Left renal cortex interstitium (tissue), 4 donors: ENCODE results near the gene KLHL29. TPM values are rescaled to one million over a fixed set of nuclear protein-coding genes. Genes with fewer than 3 reads are reported as not detected.
A peak's percentile ranks its signal among the peaks of the same experiment; 100 is the strongest.

Experiments used
- DNase-seq, 4 donors: peaks; one replicate each; pipeline ENCODE4 v3.0.0-alpha.2; 2013; ENCODE audit warnings: low read depth in 4 of 4, low spot score in 2 of 4, missing footprints in 1 of 4
- polyA plus RNA-seq, 4 donors: library from polyadenylated mRNA; unstranded; fragments of 120-200 nt; gene quantifications; one replicate each; pipeline ENCODE4 v1.2.1, GENCODE V29; 2013; ENCODE audit not compliant: insufficient read length in 4 of 4

KLHL29 gene
- polyA plus RNA-seq, 4 donors: 7.6 to 15.0 (median 12.0) TPM

DNA sequence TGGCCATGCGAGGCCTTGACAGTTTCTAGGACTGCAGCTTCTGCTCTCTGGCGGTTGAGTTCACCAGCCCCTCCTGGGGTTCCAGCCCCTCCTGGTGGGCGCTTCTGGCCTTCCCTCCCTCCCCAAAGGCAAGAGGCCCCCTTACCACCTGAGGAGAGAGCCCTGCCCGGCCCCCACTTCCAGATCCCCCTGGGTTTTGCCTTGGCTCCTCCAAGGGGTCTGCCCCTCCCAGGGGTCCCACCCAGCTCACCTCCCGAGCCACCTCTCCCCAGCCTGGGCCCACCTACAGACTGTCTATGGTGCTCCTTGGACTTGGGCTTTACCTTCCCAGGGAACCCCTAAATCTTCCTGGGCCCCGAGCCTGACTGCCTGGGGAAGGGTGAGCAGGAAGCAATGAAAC is 277.5 kb downstream of the KLHL29 start:
- DNase-seq: no peak

DNA sequence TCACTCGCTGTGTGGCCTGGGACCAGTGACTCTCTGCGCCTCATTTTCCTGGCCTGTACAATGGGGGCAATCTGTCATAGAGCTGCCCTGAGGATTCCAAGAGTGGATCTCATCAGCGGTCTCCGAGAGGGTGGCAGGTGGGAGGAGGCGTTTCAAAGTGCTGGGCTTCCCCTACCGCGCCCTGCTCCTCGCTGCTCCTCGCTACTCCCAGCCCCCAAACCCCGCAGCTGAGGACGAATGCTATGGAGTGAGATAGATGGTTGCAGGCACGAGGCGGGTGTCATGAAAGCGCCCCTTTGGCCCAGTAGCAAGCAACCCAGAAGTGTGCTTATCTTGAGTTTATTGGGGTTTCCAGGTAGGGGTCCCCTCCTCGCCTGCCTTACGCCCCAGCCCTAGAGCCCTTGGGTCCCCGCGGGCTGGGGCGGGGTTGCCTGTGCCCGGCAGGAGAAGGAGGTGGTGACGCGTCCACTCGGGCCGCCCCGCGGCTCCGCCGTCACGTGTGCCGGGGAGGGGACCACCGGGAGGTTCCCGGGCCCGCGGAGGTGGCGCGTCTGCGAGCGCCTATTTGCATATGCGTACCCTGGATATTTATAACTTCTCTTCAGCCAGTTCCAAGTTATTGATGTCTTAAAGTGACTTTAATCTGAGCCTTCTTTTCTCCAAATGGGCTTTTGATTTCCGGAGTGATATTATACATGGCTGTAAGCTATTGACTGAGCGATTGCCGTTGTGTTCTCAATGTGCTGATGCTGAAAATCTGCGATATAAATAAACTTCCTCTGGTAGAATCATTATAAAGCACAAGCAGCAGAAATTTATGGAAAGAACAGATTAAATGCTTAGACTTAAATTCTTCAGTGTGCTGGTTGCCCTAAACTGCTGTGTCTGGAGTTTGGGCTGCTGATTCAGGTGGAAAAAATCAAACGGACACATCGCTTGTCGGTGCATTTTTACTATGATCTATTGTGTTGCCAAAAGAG is 278.3 kb downstream of the KLHL29 start:
- DNase-seq: no peak

DNA sequence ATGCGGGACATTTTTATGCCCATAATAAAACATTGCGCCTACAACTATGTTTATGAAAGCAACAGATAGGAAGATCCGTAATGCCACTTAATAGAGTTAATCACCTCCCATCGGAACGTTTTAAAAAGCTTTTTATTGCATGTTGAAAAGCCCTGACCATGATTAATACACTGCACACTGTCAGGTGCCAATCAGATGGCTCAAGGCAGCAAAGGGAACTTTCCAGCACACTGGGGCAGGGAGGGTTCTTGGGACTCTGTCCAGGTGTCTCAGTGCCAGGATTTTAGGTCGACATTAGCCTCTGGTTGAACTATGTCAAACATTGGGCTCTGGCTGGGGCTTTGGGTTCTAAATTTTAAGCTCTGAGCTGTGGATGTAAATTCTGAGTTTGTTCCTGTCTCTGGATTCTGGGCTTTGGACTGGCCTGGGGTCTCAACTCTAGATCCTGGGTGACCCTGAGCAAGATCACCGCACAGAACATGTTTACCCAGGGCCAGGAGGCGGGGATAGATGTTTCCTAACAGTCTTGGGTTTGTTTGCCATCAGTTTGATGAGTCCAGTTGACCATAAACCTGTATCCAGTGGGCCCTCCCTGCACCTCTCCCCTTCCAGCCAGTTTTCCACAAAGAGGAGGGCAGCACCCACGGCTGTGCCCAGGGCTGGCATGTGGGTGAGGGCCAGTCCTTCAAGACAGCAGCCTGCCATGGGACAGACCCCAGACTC is 279.2 kb downstream of the KLHL29 start:
- DNase-seq: no peak

DNA sequence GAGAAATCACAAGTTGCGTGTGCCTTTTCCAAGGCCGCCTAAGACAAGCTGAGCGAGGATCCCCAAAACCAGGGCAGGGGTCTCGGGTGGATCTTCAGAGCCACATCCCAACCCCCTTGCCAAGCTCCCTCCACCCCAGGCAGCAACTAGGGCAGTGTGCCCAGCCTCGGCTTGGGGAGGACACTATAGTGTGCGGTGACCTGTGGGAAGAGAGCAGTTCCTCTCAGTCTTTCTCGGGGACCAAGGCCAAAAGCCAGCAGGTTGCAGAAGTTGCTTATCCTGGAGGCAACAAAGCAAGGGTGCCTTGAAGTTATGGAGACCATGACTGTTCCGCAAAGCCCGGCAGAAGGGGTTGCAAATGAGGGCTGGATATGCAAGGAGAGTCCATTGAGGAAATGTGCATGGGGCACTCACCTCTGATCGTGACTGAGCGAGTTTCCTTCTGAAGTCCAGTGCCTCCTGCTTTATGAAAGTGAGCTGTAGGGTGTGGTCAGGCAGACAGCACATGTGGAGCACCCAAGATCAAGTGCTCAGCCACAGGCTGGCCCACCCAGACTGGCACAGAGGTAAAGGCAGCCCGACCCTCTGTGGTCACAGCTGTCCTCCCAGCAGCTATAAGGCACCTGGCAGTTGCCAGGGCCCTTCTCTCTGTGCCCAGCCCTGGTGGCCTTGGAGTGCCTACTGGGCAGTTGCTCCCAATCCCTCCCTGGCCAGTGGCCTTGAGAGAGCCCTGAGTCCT is 281.4 kb downstream of the KLHL29 start:
- DNase-seq: no peak

DNA sequence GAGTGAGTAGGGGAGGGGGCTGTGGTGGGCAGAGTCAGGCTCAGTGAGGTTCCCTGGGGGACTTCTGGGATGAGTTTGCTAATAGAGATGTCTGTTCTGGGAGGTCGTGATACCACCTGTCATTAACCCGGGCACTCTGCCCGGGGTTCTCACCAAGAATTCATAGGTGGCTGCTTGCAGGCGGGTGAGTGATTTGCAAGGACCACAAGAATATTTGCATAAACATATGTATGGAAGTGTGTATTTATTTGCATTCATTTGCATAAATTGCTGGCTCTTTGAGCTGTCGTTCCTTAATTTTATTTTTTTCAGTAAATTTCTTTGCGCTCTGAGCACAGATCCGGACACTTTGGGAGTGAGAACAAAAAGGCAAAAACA is 282.0 kb downstream of the KLHL29 start:
- DNase-seq: no peak

DNA sequence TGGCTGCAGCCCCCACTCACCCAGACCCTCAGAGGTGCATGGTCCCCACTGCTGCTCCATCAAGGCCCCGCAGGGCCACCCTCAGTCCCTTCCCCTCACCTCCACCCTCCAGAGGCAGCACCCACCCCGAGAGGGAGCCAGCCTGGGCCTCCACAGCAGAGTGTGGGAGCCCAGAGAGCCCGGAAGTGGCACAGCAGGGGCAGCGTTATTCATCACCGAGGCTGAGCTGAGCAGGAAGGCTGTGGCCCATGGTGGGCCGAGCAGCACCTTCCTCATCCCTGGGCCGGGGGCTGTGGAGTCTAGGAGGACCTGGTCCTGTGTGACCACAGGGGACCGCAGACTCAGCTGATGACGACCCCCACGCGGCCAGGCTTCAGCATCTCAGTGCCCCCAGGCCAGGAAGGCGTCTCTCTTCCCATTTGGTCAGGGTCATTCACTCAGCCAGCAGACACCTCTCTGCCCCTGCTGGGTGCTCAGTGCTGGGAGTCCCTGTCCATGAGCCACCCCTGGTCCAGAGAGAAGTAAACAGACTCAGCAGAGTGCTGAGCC is 283.9 kb downstream of the KLHL29 start:
- no peak for DNase-seq

DNA sequence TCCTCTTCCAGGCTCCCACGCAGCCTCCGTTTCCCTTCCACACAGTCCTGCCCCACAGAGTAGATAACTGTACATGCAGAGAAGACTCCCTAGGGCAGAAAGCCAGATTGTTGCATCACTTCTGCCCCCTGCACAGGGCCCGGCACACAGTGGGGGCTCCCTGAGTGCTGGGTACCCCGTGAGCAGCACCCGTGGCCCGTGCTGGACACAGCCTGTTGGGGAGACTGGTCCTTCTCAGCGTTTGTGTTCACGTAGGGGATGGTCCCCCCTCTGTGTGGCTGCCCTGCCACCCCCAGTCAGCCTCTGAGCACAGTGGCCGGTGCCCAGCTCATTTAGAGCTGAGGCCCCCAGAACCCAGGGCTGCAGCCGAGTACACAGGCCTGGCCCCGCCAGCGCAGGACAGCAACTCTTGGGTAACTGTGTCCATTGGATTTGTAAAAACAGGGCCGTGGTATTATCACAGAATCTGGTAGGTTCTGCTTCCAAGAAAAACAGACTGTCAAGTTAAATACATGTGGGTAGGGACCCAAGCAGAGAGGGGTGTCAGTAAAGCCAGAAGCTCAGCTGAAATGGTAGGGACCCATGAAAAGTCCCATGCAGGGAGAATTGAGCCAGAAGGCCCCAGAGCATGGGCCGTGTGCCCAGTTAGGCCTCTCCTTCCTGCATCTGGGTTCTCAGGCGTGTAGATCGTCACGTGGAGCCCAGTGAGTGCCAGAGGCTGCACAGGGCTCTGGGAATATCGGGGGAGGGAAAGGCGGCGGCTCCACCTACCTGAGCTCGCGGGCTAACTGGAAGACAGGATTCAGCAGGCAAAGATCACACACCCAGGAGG is 284.6 kb downstream of the KLHL29 start:
- DNase-seq: peak in 1 of 4 donors; percentile 63

DNA sequence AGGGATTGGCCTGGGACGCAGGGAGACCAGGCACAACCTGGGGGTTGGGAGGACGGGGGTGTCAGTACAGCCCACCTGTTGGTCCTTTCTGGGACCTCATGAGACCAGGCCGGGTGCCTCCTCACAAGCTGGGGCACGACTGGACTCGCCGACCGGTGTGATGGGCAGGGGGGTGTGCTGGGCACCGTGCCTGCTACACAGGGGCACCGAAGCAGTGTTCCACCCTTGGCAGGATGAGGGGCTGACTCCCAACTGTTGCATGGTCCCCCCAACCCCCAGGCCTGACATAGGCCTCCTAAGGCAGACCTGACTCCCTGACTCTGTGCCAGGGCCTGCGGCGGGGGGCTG is 285.2 kb downstream of the KLHL29 start:
- no peak for DNase-seq

DNA sequence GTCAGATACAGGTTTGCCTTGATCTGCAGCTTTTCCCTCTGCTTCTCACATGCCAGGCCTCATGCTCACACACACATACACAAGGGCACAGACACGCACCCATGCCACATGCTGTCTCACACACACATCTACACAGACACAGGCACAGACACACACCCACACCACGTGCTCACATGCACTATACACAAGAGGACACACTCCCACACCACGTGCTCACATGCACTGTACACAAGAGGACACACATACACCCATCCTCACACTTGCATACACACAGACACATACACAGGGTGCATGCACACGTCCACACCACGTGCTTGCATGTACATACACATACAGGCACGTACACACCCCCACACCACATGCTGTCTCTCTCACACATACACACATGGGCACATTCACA is 288.1 kb downstream of the KLHL29 start:
- DNase-seq: no peak

DNA sequence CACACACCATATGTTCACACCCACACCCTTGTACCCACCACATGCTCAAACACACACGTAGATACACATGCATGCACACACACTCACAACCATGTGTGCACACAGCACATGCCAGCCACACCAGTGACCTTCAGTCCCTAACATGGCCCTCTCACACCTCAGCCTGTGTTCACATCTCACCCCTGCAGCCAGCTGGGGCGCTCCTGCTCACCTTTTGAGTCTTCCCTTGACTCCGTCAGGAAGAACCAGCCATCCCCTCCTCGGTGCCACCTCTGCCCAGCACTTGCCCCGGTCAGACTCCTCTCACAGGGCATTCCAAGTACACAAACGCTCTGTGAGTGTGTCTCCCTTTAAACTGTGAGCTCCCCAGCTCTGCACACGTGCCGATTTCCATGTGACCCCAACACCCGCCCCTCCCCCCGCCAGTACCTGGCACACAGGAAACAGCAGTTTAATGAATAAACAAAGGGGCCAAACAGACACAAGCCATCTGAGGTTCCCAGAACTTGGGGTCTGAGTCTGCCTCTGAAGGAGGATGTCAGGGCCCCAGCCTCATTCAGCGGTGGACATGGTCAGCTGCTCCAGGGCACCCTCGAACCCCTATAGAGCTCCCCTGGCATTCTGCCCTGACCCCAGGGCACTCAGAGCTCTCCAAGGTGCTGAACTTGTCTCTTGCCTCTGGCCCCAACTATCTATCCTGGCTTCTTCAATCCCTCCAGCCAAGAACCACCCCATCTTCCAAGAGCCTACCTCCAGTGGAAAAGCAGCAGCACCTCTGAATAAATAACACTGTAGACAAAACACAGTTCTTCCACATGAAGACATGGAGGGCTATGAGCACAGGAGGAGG is 289.1 kb downstream of the KLHL29 start:
- DNase-seq: no peak

DNA sequence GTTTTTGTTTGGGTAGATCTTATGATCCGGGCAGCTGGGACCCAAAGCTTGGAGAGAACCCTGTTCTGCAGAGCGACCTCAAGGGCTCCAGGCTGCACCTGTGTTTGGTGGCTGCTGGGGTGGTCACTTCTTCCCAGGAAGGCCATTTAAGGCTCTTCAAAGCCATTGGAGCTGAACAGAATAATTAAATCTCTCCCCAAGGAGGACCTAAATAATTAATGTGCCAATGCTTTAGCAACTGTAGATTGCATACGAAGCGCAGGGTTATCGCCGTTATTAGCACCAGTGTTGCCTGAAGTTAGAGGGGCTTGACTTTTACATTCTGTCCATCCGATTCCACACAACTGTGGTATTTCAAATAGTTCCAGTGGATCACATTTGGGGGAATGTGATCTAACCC is 290.5 kb downstream of the KLHL29 start:
- DNase-seq: no peak

DNA sequence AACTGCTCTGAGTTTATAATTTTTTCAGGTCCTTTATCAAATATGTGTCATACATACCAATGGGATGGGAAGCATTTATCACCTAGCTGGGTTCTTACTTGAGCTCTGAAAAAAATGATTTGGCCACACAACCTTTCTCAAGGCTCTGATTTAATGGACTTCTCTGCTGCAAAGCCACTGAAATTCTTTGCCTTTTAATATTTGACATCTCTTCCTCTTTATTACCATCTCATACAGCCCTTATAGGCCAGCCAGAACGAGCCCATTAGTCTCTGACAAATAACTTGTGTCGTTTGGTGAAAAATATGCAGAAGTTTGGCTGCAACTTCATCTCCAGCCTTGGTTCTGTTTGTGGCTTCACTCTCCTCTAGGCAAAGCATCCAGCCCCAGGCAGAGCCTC is 292.9 kb downstream of the KLHL29 start:
- no peak for DNase-seq

DNA sequence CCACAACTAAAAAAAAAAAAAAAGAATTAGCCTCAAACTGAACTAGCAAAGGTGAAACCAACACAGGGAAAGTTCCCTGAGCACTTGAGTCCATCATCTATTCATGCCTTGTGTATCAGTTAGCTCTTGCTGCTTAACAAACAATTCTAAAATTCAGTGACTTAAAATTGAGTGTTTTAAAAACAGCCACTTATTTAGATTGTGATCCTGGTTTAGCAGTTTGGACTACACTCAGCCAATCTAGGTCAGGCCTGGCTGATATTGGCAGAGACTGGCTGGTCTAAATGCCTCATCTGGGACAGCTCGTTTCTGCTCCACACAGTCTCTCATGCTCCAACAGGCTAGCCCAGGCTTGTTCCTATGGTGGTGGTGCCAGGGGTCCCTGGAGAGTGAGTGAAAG is 294.1 kb downstream of the KLHL29 start:
- DNase-seq: no peak

DNA sequence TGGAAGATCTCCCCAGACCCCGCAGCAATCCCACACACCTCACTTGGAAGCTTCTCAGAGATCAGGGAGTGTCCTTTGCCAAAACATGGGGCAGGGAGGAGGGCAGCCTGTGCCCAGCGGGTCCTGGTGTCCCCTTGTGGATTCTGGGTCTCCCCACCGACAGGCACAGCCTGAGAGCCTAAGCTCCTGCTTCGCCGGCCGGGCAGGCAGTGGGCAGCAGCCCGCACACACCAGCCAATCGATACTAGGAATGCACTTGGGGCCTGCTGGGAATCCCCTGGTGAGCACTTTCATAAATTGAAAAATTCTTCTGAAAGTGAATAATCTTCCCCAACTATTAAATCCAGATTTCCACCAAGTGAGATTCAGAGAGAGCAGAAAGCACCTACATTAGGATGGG is 296.0 kb downstream of the KLHL29 start:
- DNase-seq: no peak

DNA sequence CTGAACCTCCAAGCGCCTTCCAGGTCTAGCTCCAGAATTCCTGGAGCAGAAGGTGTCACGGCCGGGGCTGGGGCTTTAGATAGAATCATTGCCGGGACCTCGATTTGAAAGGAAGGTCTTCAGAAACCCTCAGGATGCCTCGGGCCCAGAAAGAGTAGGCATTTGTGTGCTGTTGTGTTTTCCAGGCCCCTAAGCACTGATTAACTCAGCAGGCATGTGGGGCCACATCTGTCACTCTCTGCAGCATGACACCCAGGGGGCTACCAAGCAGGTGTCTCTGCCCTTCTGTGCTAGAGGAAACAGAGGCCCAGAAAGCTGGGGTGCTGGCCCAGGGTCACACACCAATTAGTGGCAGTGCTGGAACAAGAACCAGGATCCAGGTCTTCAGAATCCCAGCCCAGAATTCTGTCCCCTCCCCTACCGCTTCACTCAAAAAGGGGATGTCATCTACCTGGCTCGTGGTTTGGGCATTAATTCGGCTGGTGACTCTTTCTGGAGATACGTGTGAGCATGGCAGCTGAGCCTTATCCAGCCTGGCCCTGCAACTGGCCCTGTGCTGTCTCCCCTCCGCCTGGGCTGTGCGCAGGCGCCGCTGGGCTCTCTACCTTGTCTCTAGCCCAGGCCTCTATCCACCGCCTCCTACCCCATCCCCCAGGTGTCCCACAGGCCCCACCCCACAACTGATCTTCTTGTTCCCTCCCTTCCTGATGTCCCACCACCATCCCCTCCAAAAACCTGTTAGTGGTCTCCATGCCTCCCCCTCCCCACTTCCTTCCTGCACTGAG is 296.6 kb downstream of the KLHL29 start:
- no peak for DNase-seq

DNA sequence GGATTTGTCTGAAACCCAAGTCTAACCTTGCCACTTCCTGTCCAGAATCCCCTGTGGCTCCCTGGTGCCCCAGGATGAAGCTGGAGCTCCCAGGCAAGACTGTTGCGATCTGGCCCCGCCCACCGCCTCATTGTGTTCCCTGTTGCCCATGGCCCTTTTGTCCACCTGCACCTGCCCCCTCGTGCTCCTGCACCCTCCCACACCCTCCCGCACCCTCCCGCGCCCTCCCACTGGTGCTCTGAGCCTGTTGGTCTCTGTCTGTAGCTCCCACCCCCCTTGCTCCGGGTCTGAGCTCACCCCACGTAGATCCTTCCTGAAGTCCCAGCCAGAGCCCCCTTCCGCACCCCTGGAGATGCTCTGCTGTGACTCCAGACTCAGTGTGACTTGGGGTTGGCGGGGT is 297.5 kb downstream of the KLHL29 start:
- DNase-seq: no peak

DNA sequence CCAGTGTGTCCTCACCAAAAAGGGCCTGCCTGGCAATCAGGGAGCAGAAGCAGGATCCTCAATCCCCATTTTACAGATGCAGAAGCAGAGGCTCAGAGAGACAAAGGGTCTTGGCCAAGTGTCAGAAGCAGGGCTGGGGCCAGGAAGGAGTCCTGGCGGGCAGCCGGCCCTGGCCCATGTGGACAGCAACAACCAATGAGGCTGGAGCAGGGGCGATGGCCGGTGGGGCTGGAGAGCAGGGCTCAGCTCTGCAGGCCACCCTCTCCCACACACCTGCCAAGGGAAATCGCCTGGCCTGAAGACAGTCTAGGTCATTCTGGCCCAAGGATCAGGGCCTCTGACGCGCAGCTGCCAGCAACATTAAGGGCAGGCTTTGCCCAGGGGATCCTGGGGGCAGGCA is 298.0 kb downstream of the KLHL29 start:
- no peak for DNase-seq

DNA sequence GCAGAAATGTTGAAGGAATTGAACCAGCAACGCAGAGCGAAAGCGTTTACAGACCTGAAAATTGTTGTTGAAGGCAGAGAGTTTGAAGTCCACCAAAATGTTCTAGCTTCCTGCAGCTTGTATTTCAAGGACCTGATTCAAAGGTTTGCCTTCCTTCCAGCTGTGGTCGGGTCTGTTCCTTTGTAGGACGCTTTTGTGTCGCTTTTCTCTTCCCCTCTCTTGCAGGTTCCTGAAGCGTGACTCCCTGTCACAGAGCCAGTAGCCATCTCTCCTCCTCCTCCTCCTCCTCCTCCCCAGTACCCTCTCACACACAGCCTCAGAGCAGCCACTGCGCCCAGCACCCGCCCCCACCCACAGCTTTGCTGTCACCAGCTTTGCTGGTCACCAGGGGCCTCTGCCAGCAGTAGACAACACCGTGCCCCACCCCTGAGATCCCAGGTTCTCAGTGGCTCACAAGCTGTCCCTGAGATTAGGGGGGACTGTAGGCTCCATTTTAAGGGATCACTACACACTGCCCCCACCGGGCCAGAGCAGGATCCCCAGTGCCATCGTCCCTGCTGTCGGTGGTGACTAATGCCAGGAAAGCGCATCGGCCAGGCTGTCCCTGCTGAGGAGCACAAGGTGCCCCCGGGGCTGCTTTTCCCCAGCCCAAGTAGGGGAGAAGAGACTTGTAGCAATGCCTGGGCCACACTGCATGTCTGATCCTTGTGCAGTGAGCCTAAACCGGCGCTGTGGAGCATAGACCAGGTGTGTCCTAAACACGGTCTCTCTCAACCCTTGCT is 299.6 kb downstream of the KLHL29 start:
- no peak for DNase-seq
